ENCODE results near the gene PM20D1. TPM values are rescaled to one million over a fixed set of nuclear protein-coding genes. Genes with fewer than 3 reads are reported as not detected.

Gene PM20D1
- polyA plus RNA-seq, 1 of the 3 experiments (the other 2 are of a cell fraction): not detected

DNA sequence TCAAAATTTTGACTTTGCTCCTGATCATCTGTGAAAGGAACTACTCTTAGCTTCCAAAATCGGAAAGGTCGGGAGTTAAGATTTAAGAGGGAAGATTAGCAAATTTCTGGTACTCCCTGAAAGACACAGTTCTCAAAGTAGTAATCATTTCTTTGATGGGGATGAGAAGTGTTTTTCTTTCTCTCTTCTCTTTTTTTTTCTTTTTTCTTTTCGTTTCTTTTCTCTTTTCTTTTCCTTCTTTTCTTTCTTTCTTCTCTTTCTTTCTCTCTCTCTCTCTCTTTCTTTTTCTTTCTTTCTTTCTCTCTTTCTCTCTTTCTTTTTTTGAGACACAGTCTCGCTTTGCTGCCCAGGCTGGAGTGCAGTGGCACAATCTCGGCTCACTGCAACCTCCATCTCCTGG is 69.6 kb downstream of the PM20D1 start:
- POLR2A ChIA-PET: no interaction called here
- no peaks in the 10 kb centered on the region for H3K9me2 ChIP-seq
- H4K20me1 ChIP-seq (ENCODE audit: insufficient read depth): no peaks in the 10 kb centered on the region
- no peak for DNase-seq
- CTCF ChIA-PET: interaction anchor here (0.8 to 1.0 kb wide), 2 partner anchors 172 to 197 kb away, joined by 3 to 4 read pairs; no protein-coding TSS in a partner anchor
- no peaks in the 10 kb centered on the region for H3K9me3 ChIP-seq
- peaks cover 0 to 5% of the 10 kb centered on the region in 2 experiments; a peak in 1 of 4 replicates for H3K4me1 ChIP-seq (ENCODE audit: control insufficient read depth in 1 of 2, insufficient read depth in 2 of 2, low read depth in 1 of 2, low read length in 1 of 2)
- H3K4me3 ChIP-seq (ENCODE audit: low read depth in 2 of 2, low read length in 1 of 2): no peak overlapping the region
- H3K36me3 ChIP-seq (replicated peaks in 1 of 2; ENCODE audit: control insufficient read depth in 1 of 2, insufficient read depth in 2 of 2, low read length in 1 of 2): no peaks in the 10 kb centered on the region
- H3K79me2 ChIP-seq (ENCODE audit: insufficient read depth): no peaks in the 10 kb centered on the region
- 82% methylated on average over 5 of the region's 5 CpGs for WGBS (ENCODE audit: low lambda C conversion rate)
- no peak overlapping the region for H3K4me2 ChIP-seq
- no peak overlapping the region for H2AFZ ChIP-seq (ENCODE audit: low read depth)
- no peaks in the 10 kb centered on the region; the same call in 1 of the 2 replicates for H3K27me3 ChIP-seq (ENCODE audit: insufficient read depth)
- TF ChIP-seq YY1 (IDR thresholded peaks at IDR 0.05; ENCODE audit: low read depth) (no peak), TAF1 (IDR thresholded peaks at IDR 0.05; ENCODE audit: borderline replicate concordance, low read depth, low read length) (no peak), FOXJ3 (CRISPR knock-in tag; IDR thresholded peaks at IDR 0.05) (no peak), NFIC (IDR thresholded peaks at IDR 0.05; ENCODE audit: borderline replicate concordance) (no peak), ELF1 (IDR thresholded peaks at IDR 0.05) (no peak), EZH2phosphoT487 (IDR thresholded peaks at IDR 0.05; ENCODE audit: borderline replicate concordance, low read depth) (no peak), FOSL2 (IDR thresholded peaks at IDR 0.05; ENCODE audit: borderline replicate concordance, low read depth) (no peak), JUND (IDR thresholded peaks at IDR 0.05) (no peak), MXI1 (IDR thresholded peaks at IDR 0.05; ENCODE audit: low read depth, low read length) (no peak), CHD2 (IDR thresholded peaks at IDR 0.05; ENCODE audit: low read length, partially characterized antibody) (no peak), RCOR1 (IDR thresholded peaks at IDR 0.05; ENCODE audit: low read length) (no peak), RFX5 (IDR thresholded peaks at IDR 0.05; ENCODE audit: low read length) (no peak), POLR2AphosphoS5 (IDR thresholded peaks at IDR 0.05; ENCODE audit: low read depth, low read length) (no peak), TEAD4 (IDR thresholded peaks at IDR 0.05; ENCODE audit: borderline replicate concordance, insufficient read depth) (no peak), RXRA (IDR thresholded peaks at IDR 0.05; ENCODE audit: borderline replicate concordance, low read depth) (no peak)
- TF ChIP-seq, protein P1, sequence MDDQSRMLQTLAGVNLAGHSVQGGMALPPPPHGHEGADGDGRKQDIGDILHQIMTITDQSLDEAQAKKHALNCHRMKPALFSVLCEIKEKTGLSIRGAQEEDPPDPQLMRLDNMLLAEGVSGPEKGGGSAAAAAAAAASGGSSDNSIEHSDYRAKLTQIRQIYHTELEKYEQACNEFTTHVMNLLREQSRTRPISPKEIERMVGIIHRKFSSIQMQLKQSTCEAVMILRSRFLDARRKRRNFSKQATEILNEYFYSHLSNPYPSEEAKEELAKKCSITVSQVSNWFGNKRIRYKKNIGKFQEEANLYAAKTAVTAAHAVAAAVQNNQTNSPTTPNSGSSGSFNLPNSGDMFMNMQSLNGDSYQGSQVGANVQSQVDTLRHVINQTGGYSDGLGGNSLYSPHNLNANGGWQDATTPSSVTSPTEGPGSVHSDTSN (IDR thresholded peaks at IDR 0.05): no peak
- TF ChIP-seq, protein P2, sequence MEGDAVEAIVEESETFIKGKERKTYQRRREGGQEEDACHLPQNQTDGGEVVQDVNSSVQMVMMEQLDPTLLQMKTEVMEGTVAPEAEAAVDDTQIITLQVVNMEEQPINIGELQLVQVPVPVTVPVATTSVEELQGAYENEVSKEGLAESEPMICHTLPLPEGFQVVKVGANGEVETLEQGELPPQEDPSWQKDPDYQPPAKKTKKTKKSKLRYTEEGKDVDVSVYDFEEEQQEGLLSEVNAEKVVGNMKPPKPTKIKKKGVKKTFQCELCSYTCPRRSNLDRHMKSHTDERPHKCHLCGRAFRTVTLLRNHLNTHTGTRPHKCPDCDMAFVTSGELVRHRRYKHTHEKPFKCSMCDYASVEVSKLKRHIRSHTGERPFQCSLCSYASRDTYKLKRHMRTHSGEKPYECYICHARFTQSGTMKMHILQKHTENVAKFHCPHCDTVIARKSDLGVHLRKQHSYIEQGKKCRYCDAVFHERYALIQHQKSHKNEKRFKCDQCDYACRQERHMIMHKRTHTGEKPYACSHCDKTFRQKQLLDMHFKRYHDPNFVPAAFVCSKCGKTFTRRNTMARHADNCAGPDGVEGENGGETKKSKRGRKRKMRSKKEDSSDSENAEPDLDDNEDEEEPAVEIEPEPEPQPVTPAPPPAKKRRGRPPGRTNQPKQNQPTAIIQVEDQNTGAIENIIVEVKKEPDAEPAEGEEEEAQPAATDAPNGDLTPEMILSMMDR (IDR thresholded peaks at IDR 0.05): no peak
- TF ChIP-seq, protein P3, sequence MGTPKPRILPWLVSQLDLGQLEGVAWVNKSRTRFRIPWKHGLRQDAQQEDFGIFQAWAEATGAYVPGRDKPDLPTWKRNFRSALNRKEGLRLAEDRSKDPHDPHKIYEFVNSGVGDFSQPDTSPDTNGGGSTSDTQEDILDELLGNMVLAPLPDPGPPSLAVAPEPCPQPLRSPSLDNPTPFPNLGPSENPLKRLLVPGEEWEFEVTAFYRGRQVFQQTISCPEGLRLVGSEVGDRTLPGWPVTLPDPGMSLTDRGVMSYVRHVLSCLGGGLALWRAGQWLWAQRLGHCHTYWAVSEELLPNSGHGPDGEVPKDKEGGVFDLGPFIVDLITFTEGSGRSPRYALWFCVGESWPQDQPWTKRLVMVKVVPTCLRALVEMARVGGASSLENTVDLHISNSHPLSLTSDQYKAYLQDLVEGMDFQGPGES (IDR thresholded peaks at IDR 0.05; ENCODE audit: low read depth, low read length): no peak
- H3K9ac ChIP-seq: no peak overlapping the region
- no peak overlapping the region for H3K27ac ChIP-seq (ENCODE audit: low read depth in 2 of 2, low read length in 1 of 2)
- no peaks in the 10 kb centered on the region for H3F3A ChIP-seq (replicated peaks; ENCODE audit: insufficient read depth)

Other genes with a start within 250 kb of the PM20D1 start
- gene ELK4, start 218.1 kb downstream of the PM20D1 start, polyA plus RNA-seq (2012; rRNA removed): 2.6 and 3.8 TPM in 2 replicates
- 4.6 and 4.7 TPM in 2 replicates for gene SLC45A3, start 169.6 kb downstream of the PM20D1 start, polyA plus RNA-seq (2012; rRNA removed)
- 25.4 and 35.3 TPM in 2 replicates for gene NUCKS1, start 100.0 kb downstream of the PM20D1 start, polyA plus RNA-seq (2012; rRNA removed)
- 9.2 and 9.8 TPM in 2 replicates for gene RAB29, start 74.7 kb downstream of the PM20D1 start, polyA plus RNA-seq (2012; rRNA removed)
- gene SLC41A1, start 36.9 kb downstream of the PM20D1 start, polyA plus RNA-seq (2012; rRNA removed): 18.3 and 25.1 TPM in 2 replicates
- not detected in 2 replicates for gene SLC26A9, start 93.3 kb upstream of the PM20D1 start, polyA plus RNA-seq (2012; rRNA removed)
- 0.15 and 0.24 TPM in 2 replicates for gene RAB7B, start 153.3 kb upstream of the PM20D1 start, polyA plus RNA-seq (2012; rRNA removed)
- gene CTSE, start 173.8 kb upstream of the PM20D1 start, polyA plus RNA-seq (2012; rRNA removed): not detected in 2 replicates
- gene RHEX, start 203.0 kb upstream of the PM20D1 start, polyA plus RNA-seq (2012; rRNA removed): not detected in 2 replicates